CD4-positive, alpha-beta T cell treated with Interleukin-17A for 4 hours (primary cell): Measurements from ENCODE around the gene ARHGAP24.

Experiments
- DNase-seq: peaks from one replicate; pipeline ENCODE4 v3.0.0-alpha.2; 2020; ENCODE audit warnings: mixed read lengths

ARHGAP24 gene

GRCh38 chr4:85474818-85475630 is at the start of gene ARHGAP24:
Gene ARHGAP24, plus strand, starts transcription at chr4:85475150.
- no peak for DNase-seq

- no peak for DNase-seq
Observed at GRCh38 chr4:85426366-85426765, 48.6 kb upstream of the ARHGAP24 start.

GRCh38 chr4:85427123-85427522 is 47.8 kb upstream of the ARHGAP24 start:
- no peak for DNase-seq

DNA sequence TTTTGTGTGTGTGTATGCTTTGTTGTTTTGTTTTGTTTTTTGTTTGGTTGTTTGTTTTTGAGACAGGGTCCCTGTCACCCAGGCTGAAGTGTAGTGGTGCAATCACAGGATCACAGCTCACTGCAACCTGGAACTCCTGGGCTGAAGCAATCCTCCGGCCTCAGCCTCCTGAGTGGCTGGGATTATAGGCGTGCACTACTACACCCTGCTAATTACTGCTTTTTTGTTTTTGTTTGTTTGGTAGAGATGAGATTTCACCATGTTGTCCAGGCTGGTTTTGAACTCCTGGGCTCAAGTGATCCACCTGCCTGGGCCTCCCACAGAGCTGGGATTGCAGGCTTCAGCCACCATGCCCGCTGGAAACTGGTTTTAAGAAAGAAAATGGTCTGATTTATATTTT is 44.7 kb upstream of the ARHGAP24 start:
- DNase-seq: no peak

- no peak for DNase-seq
Observed at GRCh38 chr4:85430697-85431096, 44.3 kb upstream of the ARHGAP24 start.

GRCh38 chr4:85431156-85431555 is 43.8 kb upstream of the ARHGAP24 start:
- no peak for DNase-seq

DNA sequence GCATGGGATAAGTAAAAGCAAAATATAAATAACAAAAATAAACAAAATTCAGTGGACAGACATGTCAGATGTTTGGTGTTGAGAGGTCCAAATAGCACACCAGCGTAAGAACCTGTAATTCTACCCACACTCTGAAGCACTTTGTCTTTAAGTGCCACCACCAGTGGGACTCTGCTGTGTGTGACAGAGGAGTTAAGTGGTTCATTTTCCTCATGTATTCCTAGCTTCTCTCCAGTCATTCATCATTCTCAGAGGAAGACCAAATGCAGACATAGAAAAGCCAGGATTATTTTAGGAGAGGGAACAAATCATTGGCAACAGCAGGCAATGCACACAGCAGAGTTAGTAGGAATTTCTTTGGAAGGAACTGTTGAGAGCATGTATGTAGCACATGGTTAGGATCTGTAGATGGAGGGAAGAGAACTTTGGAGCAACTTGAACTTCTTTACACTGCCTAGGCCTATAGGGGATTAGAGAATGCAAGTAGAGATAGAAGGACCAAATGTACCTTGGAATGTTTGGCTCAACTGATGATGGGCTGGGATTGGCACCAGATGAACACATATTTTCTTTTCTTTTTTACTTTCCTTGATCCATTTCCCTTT is 43.0 kb upstream of the ARHGAP24 start:
- DNase-seq: no peak

- no peak for DNase-seq
Observed at GRCh38 chr4:85445050-85445639, 29.8 kb upstream of the ARHGAP24 start.

DNA sequence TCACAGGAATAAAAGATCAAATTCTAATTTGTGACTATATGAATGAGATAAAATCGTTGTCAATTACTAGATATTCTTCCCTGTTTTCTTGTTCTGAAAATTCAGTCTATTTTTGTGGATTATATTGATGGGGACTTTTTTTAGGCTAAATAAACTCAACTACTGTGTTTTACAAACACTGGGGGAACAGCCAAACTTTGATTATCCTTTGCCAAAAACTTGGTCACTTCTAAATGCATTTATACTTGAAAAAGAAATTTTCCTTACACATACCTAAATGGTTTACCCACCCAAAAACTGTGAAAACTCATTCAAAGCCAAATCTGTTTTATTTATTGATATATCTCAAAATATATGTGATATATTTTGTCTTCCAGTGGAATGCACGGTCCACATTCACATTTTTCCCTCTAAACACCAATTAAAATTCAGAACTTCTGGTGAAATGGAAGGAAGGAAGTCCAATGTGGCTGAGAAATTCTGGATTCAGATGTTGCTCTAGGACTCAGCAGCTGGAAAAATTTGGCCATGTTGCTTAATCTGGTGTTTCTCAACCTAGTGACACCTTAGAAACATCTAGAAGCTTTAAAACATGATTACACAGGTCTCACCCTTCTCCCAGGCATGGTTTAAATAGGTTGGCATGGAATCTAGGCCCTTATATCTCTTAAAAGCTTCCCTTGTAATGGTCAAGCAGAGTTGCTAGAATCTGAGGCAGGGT is 28.6 kb upstream of the ARHGAP24 start:
- DNase-seq: no peak

DNA sequence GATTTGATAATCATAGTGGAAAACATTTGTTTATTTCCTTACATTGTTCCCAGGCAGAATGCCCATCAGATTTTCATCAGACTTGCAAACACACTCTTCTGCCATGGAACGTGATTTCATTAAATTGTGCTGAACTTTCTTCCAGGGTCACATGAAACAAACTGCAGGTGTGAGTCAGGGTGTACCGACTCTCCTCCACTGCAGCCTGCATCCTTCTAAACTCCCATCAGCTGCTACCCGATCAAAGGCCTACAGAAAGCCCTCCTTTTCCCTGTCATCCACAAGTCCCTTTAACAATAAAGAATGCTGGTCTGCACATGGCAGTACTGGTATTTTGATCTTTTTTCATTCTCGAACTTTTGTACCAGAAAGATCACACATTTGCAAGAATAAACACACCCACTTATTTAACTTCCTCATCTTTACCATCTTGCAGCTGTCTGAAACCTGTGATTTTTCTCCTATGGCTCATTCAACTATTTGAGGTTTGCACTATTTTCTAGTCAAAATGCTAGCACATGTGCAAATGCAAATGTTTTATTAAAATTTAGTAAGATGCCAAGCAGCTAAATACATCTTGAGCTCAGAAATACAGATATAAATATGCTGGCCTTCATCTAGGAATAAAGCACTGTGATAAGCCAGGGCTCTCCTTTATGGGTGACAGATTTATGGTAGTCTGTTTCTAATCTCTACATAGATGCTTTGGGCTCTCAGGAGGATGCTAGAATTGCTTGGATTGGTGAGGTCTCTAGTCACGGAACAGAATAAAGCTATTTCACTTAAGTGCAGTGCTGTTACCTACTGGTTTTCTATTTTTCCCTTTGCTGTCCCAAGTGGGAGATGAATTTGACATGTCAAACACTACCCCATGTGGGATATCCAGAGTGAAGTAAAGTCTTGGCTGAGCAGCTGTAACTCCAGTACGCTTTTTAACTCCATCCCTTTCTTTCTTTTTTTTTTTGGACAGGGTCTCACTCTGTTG is 25.8 kb upstream of the ARHGAP24 start:
- no peak for DNase-seq

GRCh38 chr4:85452058-85452731 is 22.8 kb upstream of the ARHGAP24 start:
- no peak for DNase-seq

GRCh38 chr4:85455942-85456341 is 19.0 kb upstream of the ARHGAP24 start:
- DNase-seq: no peak

DNA sequence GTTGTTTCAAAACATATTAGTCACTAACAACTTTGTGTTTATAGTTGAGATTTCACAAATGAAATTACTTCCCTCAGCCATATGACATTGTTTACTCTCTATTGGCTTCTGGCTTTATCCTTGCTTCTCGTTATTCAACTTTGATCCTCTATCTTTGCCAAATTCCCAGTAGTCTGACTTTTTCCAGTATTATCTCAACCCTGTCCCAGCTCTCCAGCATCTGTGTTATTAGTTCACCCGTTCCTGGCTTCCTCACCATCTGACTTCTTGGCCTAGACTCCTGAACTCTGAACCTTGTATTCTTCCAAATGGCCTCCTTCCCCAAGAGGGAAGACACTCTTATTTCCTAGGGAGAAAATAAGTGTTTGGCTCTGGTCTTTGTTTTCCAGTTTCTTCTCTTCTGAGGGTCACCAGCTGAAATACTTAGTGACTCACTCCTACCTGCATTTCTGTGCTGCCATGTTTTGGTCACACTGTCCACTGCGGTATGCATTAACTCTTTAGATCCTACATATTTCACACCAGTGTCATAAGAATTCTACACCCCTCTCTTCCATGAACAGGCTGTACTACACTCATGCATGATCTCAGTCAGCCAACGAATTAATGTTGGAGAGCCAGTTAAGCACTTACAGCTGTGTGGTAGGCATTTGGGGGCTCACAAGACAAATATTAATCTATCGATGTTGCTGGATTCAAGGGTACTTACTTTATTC is 17.0 kb upstream of the ARHGAP24 start:
- DNase-seq: no peak

- no peak for DNase-seq
Observed at GRCh38 chr4:85459736-85460135, 15.2 kb upstream of the ARHGAP24 start.

DNA sequence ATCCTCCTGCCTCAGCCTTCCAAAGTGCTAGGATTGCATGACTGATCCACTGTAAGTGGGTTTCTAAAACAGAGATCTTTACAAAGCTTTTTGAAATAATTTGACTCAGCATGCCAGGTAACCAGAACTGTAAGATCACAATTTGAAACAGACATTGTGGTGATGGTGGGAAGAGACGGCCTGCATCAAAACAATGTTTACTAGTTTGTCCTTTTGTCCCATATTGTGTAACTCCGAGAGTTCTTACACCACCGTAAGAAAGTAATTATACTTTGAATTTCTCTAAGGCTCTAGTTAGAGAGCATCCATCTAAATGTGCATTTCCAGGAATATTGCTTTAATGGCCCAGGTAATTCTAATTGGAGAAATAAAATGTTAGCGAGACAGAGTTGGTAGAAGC is 594 bp upstream of the ARHGAP24 start:
- DNase-seq: no peak

DNA sequence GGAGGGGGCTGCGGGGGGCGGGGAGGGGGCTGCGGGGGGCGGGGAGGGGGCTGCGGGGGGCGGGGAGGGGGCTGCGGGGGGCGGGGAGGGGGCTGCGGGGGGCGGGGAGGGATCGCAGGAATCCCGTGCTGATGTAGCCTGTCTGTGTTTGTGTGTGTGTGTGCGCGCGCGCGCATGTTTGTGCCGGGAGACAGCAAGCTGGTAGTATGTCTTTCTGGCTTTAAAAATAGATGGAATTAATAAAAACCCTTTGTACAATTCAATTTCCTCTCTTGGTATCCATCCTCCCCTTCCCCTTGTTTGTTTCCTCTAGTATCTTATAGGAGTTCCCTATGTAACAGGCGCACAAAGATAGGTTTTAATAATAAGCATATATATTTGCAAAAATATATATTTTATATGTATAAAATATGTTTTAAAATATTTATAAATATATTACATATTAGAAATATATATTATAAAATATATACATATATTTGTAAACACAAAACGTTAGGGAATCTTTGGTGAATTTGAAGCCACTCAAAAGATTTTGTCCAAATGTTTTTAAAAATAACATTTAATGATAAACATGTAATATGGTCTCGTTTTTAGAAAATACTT is 782 bp downstream of the ARHGAP24 start:
- no peak for DNase-seq

DNA sequence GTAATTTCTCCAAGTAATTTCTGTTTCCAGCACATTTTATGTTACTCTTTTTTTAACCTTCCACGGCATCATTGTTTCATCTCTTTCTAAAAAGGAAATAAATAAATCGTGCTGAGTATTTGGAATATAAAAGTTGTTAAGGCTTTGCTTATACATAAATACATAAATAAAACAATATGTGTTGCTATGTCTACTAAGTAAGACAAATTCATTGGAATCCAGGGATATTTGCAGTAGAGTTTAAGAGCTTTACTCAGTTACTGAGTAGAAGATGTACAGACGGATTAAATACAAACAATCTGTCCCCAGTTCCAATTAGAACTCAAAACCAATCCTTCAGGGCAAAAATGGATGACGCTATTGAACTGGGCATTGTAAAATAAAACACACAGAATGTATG is 1.4 kb downstream of the ARHGAP24 start:
- no peak for DNase-seq

GRCh38 chr4:85477534-85477933 is 2.6 kb downstream of the ARHGAP24 start:
- DNase-seq: no peak

GRCh38 chr4:85478576-85478975 is 3.6 kb downstream of the ARHGAP24 start:
- DNase-seq: no peak

DNA sequence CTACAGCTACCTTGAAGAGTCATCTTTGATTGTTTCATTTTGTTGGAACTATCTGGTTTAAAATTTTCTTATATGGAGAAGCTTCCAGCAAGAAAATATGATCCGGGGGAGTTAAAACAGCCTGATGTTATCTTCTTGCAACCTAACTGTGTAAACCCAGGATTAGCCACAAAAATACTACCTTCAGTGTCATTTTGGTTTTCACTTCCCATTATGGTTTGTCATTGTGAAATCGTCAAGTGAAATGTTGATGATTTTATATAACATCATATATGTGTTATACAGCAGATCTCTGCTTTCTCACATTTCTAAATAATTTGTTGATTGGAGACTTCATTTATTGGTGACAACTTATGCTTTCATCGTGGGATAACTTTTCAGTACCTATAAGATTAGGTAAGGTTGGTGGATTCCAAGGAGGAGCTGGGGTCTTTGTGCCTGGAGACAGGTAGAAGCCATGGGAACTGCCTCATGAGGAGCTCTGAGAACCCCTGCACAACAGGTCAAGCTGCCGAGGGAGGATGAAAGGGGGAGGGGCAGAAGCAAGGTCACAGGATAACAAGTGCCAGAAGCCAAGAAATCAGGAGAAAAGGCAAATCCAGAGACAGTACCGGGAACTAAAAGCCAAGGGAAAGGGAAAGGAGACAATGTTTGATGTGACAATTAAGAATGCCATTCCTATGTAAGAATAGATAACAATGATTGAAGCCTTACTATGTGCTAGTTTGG is 7.2 kb downstream of the ARHGAP24 start:
- DNase-seq: no peak
